Activated T-cell treated with anti-CD3 and anti-CD28 coated beads, Interleukin-2, amount 50 U/mL, for 72 hours (primary cell): ENCODE results near the gene GPX2. TPM values are rescaled to one million over a fixed set of nuclear protein-coding genes. Genes with fewer than 3 reads are reported as not detected.

ENCODE experiments used
- ATAC-seq, 2 donors: fragments of 150-1000 bp; cut with Tn5 transposase; replicated peaks in 1 of 2; 2 replicates each; pipeline ENCODE4 v1.10.0; 2021; ENCODE audit warnings: moderate library complexity in 2 of 2, mild to moderate bottlenecking in 1 of 2
- DNase-seq, 2 donors: peaks; one replicate each; pipeline ENCODE4 v3.0.0; 2021 to 2022; ENCODE audit warnings: mixed read lengths in 1 of 2
- H3K27ac Mint-ChIP-seq: one replicate; pipeline ENCODE4 v1.8.0; 2022; ENCODE audit warnings: mild to moderate bottlenecking, moderate library complexity, mixed read lengths
- H3K27me3 Mint-ChIP-seq: one replicate; pipeline ENCODE4 v1.8.0; 2022; ENCODE audit warnings: low read depth, mixed read lengths
- H3K36me3 Mint-ChIP-seq, 2 donors: one replicate each; pipeline ENCODE4 v1.8.0; 2022; ENCODE audit warnings: mixed read lengths in 2 of 2, mild to moderate bottlenecking in 1 of 2; ENCODE audit not compliant: insufficient read depth in 2 of 2
- H3K4me1 Mint-ChIP-seq: one replicate; pipeline ENCODE4 v1.8.0; 2022; ENCODE audit warnings: low read depth, mixed read lengths
- H3K4me3 Mint-ChIP-seq, 2 donors: one replicate each; pipeline ENCODE4 v1.8.0; 2022; ENCODE audit warnings: mild to moderate bottlenecking in 2 of 2, mixed read lengths in 2 of 2, moderate library complexity in 2 of 2
- H3K9me3 Mint-ChIP-seq, 2 donors: one replicate each; pipeline ENCODE4 v1.8.0; 2022; ENCODE audit warnings: mixed read lengths in 2 of 2
- total RNA-seq, 2 donors: library from RNA; stranded (reverse); gene quantifications; one replicate each; pipeline ENCODE4 v1.2.3, GENCODE V29; 2022

The GPX2 gene
- total RNA-seq, 2 donors from 2014 or later = not detected

GRCh38 chr14:64971491-64971942, 29.0 kb upstream of the GPX2 start:
- Mint-ChIP-seq H3K27me3 (no peaks in the 10 kb centered on the region), H3K27ac (no peak overlapping the region), H3K9me3 (no peaks in the 10 kb centered on the region), H3K4me1 (peaks cover 7% of the 10 kb centered on the region), H3K4me3 (peak overlapping the region; percentile 42 to 73), H3K36me3 (no peaks in the 10 kb centered on the region)
- ATAC-seq (no peak), DNase-seq (no peak)

- Mint-ChIP-seq H3K9me3 (no peaks in the 10 kb centered on the region), H3K4me3 (peak overlapping the region; percentile 42 to 73), H3K4me1 (peaks cover 7% of the 10 kb centered on the region), H3K27me3 (no peaks in the 10 kb centered on the region), H3K36me3 (no peaks in the 10 kb centered on the region), H3K27ac (no peak overlapping the region)
- ATAC-seq (no peak), DNase-seq (no peak)
These were observed 28.4 kb upstream of the GPX2 start for GRCh38 chr14:64970776-64971477.

DNA sequence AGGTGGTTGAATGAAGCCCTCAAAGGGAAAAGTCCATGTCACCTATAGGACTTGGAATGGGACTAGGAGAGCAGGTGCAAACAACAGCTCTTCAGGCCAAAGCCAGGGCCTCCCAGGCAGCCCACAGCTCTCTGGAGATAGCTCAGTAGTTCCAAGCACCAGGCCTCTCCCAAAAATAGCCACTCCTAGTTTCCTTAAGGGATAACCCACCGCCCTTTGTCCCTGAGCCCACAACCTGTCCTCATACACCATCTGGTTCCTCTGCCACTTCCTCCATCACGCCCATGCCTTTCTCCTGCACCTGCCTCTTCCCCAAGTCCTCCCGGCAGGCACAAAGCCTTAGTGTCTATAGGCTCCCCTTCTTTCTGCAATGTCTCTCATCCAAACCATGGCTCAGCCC, 27.5 kb upstream of the GPX2 start:
- ATAC-seq = no peak
- Mint-ChIP-seq H3K9me3 (no peaks in the 10 kb centered on the region), H3K4me1 (peaks cover 7% of the 10 kb centered on the region), H3K4me3 (no peak overlapping the region), H3K36me3 (no peaks in the 10 kb centered on the region), H3K27ac (no peak overlapping the region), H3K27me3 (no peaks in the 10 kb centered on the region)
- no peak for DNase-seq

- no peak overlapping the region for H3K27ac Mint-ChIP-seq
- no peak for DNase-seq
These were observed 26.1 kb upstream of the GPX2 start for GRCh38 chr14:64968651-64969050.

DNA sequence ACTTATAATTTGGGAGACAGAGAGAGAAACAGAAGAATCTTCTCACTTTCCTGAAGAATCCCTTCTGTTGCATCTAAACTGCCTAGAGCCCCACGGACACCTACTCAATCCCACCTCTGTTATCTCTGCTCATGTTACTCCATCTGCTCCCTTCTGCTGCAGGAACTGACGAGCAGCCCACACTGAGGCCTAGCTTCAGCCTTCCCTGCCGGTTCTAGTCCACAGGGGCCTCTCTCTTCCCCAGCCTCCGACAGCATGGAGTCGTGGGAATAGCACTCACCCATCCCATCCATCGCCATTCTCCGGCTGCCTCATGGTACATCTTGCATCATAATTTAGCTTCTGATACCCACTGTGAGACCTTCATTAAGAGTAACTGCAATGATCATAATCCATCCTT, 25.6 kb upstream of the GPX2 start:
- Mint-ChIP-seq H3K4me3 (no peak overlapping the region), H3K36me3 (no peaks in the 10 kb centered on the region), H3K9me3 (no peaks in the 10 kb centered on the region), H3K27me3 (no peaks in the 10 kb centered on the region), H3K4me1 (peaks cover 7% of the 10 kb centered on the region), H3K27ac (peak overlapping the region; percentile 6)
- ATAC-seq (no peak), DNase-seq (no peak)

More at GRCh38 chr14:64968651-64969050, 26.1 kb upstream of the GPX2 start:
- no peak for ATAC-seq
- no peaks in the 10 kb centered on the region for H3K9me3 Mint-ChIP-seq
- H3K4me1 Mint-ChIP-seq = peaks cover 7% of the 10 kb centered on the region
- H3K36me3 Mint-ChIP-seq = no peaks in the 10 kb centered on the region
- no peak overlapping the region for H3K4me3 Mint-ChIP-seq
- no peaks in the 10 kb centered on the region for H3K27me3 Mint-ChIP-seq

- no peak overlapping the region for H3K27ac Mint-ChIP-seq
- H3K9me3 Mint-ChIP-seq = no peaks in the 10 kb centered on the region
- peaks cover 7% of the 10 kb centered on the region for H3K4me1 Mint-ChIP-seq
- no peak for DNase-seq
- ATAC-seq = no peak
- no peaks in the 10 kb centered on the region for H3K36me3 Mint-ChIP-seq
- H3K27me3 Mint-ChIP-seq = no peaks in the 10 kb centered on the region
- no peak overlapping the region for H3K4me3 Mint-ChIP-seq
These were observed 24.4 kb upstream of the GPX2 start for GRCh38 chr14:64966976-64967375.

DNA sequence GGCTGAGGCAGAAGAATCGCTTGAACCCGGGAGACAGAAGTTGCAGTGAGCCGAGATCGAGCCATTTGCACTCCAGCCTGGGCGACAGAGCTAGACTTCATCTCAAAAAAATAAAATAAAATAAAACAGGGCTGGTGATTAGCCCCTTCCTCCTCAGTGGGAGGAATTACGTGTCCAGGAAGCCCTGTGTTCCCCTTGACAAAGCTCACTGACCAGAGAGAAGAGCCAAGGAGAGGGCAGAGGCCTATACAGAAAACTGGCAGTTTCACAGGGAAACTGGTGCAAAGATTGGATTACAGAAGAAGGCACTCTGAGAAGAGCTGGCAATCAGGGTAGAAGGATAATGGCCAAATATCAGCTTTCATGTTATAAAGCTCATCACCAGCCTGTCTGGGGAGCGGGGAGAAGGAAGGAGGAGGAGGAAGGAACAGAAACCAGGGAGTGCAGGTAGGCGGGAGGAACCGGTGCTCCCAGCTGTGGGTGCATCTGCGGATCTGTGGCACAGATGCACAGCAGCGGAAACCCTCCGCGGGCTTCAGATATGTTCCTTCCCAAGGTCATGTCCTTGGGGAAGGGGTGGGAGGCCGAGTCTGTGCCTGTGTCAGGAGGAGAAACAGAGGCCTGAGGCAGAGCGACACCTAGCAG, 22.9 kb upstream of the GPX2 start:
- Mint-ChIP-seq H3K4me3 (no peak overlapping the region), H3K27ac (no peak overlapping the region), H3K27me3 (no peaks in the 10 kb centered on the region), H3K9me3 (no peaks in the 10 kb centered on the region), H3K36me3 (no peaks in the 10 kb centered on the region), H3K4me1 (peaks cover 9% of the 10 kb centered on the region)
- no peak for ATAC-seq
- no peak for DNase-seq

DNA sequence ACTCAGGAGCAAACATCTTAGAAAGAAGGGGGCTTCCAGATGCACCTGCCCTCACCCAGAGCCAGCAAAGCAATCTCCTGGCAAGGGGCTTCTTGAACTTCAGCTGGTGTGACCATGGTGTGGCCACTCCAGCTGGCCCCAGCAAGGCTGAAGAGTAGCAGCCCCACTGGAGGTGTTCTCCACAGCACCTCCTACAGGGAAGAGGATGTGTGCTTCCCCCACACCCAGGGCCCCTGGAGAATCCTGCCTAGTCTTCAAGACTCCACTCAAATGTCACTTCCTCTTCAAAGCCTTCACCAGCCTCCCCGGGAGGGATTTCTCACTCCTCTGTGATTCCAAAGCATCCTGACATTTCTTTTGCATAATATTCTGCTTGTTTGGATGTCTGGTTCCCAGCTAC, 21.1 kb upstream of the GPX2 start:
- Mint-ChIP-seq H3K27ac (no peak overlapping the region), H3K9me3 (no peaks in the 10 kb centered on the region), H3K4me1 (peaks cover 14% of the 10 kb centered on the region), H3K27me3 (no peaks in the 10 kb centered on the region), H3K36me3 (no peaks in the 10 kb centered on the region), H3K4me3 (no peak overlapping the region)
- DNase-seq = no peak
- ATAC-seq = no peak

GRCh38 chr14:64960762-64961276, 18.3 kb upstream of the GPX2 start:
- DNase-seq (no peak), ATAC-seq (no peak)
- H3K36me3 Mint-ChIP-seq = no peaks in the 10 kb centered on the region

GRCh38 chr14:64958743-64959142, 16.2 kb upstream of the GPX2 start:
- Mint-ChIP-seq H3K4me1 (peaks cover 8% of the 10 kb centered on the region), H3K9me3 (no peaks in the 10 kb centered on the region), H3K27me3 (no peaks in the 10 kb centered on the region), H3K27ac (no peak overlapping the region), H3K36me3 (no peaks in the 10 kb centered on the region), H3K4me3 (no peak overlapping the region)
- DNase-seq (no peak), ATAC-seq (no peak)

More at GRCh38 chr14:64960762-64961276, 18.3 kb upstream of the GPX2 start:
- Mint-ChIP-seq H3K27ac (no peak overlapping the region), H3K27me3 (no peaks in the 10 kb centered on the region), H3K4me1 (peaks cover 8% of the 10 kb centered on the region), H3K9me3 (no peaks in the 10 kb centered on the region), H3K4me3 (no peak overlapping the region)

DNA sequence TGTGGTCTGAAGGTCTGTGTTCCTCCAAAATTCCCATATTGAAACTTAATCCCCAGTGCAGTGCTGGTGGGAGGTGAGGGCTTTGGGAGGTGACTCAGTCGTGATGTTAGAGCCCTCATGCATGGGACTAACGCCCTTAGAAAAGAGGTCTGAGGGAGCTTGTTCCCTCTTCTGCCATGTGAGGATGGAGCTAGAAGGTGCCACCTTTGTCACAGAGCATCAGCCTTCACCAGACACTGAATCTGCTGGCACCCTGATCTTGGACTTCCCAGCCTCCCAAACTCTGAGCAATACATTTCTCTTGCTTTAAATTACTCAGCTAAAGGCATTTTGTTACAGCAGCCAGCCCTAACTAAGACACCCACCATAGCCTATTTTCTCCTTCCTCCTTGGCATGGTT, 15.7 kb upstream of the GPX2 start:
- no peak overlapping the region for H3K27ac Mint-ChIP-seq
- DNase-seq (no peak), ATAC-seq (no peak)
- no peaks in the 10 kb centered on the region for H3K9me3 Mint-ChIP-seq
- H3K27me3 Mint-ChIP-seq = no peaks in the 10 kb centered on the region
- no peak overlapping the region for H3K4me3 Mint-ChIP-seq
- peaks cover 10% of the 10 kb centered on the region for H3K4me1 Mint-ChIP-seq
- no peaks in the 10 kb centered on the region for H3K36me3 Mint-ChIP-seq

DNA sequence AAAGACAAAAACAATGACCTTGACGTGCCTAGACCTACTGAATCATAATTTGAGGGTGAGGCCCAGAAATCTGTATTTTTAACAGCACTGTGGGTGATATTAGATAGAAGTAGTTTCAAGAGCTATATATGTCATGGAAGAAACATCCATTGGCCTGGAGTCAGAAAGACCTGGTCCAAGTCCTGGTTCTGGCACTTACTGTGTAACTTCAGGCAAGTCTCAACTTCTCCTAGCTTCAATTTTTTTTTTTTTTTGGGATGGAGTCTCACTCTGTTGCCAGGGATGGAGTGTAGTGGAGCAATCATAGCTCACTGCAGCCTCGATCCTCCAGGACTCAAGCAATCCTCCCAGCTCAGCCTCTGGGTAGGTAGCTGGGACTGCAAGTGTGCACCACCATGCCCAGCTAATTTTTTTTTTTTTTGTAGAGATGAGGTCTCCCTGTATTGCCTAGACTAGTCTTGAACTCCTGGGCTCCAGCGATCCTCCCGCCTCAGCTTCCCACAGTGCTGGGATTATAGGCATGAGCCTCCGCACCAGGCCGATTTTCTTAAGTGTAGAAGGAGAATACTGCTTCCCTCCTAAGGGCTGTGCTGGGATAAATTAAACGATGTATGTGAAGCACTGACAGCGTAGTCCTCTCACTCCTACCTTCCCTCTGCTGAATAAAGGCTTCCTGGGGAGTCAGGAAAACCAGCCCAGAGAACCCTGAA, 14.3 kb upstream of the GPX2 start:
- Mint-ChIP-seq H3K36me3 (no peaks in the 10 kb centered on the region), H3K27ac (no peak overlapping the region), H3K4me3 (no peak overlapping the region), H3K9me3 (no peaks in the 10 kb centered on the region), H3K4me1 (peaks cover 21% of the 10 kb centered on the region), H3K27me3 (no peaks in the 10 kb centered on the region)
- DNase-seq (no peak), ATAC-seq (no peak)

DNA sequence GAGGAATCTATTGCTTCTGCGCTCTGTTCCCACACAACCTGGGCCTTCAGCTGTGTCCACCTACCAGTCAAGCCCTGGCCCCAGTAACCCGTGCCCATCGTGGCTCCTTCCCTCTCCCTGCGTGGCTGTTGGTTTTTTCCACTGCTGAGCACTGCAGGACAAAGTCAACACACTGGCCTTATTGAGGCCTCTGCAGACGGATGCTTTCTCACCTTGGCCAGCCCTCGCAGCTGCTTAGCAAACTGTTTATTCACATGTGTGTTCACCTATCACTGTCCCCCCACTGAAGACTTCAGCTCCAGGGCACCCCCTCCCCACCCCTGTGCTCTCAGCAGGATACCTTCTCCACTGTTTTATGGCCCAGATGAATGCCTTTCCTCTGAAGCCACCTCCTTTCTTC, 12.8 kb upstream of the GPX2 start:
- no peaks in the 10 kb centered on the region for H3K27me3 Mint-ChIP-seq

More for the DNA sequence above, 12.8 kb upstream of the GPX2 start:
- Mint-ChIP-seq H3K4me1 (peaks cover 18% of the 10 kb centered on the region), H3K9me3 (no peaks in the 10 kb centered on the region), H3K27ac (no peak overlapping the region), H3K36me3 (no peaks in the 10 kb centered on the region), H3K4me3 (no peak overlapping the region)
- no peak for ATAC-seq
- DNase-seq = no peak
